GM21526 (cell line): Measurements from ENCODE around the gene MAPK4.
"Not testable (repeated sequence)": the region's sequence is repeated elsewhere in the genome, so short reads cannot be mapped to it uniquely, and the experiment has no call there.

ENCODE experiments used
- ATAC-seq: cut with Tn5 transposase; IDR thresholded peaks from one replicate; pipeline ENCODE4 v1.9.1; 2021; ENCODE audit warnings: moderate library complexity; ENCODE audit not compliant: unreplicated experiment, low FRiP score

MAPK4 gene

DNA sequence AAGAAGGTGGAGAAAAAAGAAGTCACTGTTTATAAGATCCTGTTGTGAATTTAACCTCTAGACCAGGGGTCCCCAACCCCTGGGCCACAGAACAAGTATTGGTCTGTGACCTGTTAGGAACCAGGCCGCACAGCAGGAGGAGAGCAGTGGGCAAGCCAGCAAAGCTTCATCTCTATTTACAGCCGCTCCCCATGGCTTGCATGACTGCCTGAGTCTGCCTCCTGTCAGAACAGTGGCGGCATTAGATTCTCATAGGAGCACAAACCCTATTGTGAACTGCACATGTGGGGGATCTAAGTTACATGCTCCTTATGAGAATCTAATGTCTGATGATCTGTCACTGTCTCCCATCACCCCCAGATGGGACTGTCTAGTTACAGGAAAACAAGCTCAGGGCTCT, 13.3 kb downstream of the MAPK4 start:
- ATAC-seq: not testable (repeated sequence)

DNA sequence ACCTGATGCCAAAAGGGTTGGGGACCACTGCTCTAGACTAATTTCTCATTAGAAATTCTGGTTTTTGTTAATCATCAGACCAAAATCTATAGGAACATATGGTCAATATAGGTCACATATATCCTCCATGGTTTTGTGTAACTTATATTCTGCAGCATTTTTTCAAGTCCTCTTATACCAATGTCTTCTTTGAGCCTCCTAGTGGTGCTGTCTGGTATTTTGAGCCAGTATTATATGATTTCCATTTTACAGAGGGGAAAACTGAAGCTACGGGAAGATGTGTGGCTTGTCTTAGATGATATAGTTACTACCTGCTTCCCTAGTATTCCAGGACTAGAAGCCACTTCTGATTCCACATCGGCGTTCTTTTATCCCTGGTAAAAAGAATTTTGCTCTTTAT, 13.8 kb downstream of the MAPK4 start:
- ATAC-seq: no peak

DNA sequence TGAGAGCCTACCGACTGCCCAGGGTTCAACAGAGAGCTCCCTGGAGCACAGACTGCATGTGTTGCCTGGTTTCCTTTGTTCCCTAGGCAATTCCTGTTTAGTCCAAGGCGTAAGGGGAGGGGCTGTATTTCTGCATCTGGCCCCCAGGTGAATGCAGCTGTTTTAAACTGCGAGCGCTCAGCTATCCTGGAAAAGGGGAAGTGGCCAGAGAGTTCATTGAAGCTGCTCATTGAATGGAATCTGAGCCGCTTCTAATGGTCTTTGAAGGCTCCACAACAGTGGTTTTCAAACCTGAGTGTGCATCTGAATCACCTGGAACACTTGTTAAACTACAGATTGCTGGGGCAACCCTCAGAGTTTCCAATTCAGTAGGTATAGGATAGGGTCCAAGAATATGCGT, 18.1 kb downstream of the MAPK4 start:
- no peak for ATAC-seq

DNA sequence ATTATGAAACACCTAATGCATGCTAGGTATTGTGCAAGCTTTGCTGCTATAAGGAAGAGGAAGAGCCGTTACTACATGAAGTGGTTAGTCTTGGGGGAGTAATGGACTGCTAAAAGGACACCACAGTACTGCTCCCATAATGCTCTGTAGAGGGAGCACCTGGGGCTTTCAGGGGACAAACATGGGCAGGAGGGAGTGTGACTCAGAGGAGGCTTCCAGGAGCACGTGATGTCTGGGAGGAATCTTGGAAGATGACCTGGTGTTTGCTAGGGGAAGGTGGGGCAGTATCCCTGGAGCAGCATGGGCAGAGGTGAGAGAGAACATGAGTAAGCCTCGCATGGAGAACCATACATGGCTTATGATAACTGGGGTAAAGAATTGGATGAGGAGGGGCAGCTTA, 18.8 kb downstream of the MAPK4 start:
- ATAC-seq: no peak

GRCh38 chr18:50579061-50579774, 19.3 kb downstream of the MAPK4 start:
- ATAC-seq: no peak

DNA sequence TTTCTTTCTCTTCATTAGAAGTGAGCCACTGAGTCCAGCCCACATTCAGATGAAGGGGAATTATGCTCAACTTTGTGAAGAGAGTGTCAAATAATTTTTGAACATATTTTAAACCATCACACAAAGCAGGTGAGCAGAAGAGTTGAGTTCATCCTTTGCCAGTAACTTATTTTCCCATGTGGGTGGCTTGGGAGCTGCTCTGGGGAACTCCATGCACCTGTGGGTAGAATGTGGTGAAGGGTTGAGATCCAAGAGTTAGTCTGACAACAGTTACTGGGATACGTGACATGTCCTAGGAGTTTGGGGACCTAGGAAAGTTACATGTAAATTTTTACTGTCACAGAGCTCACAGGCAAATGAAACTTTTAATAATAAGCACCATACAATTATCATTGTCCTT, 21.6 kb downstream of the MAPK4 start:
- no peak for ATAC-seq

DNA sequence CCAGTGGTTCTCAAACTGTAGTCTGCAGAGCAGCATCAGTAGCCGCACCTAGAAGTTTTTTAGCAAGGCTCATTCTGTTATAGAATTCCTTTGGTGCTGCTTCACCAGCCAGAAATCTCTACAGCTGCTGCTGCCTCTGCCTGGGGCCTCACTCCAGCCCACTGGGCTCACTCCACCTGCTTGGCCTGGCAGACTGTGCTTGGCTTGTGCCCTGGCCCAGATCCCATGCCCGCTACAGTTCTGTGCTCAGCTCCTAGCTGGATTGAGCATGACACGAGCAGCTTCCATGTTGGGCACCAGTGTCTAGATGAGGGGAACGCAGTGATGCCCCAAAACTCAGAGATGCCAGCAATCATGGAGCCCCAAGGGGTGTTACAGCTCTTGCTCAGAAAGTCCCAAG, 22.6 kb downstream of the MAPK4 start:
- ATAC-seq: no peak

DNA sequence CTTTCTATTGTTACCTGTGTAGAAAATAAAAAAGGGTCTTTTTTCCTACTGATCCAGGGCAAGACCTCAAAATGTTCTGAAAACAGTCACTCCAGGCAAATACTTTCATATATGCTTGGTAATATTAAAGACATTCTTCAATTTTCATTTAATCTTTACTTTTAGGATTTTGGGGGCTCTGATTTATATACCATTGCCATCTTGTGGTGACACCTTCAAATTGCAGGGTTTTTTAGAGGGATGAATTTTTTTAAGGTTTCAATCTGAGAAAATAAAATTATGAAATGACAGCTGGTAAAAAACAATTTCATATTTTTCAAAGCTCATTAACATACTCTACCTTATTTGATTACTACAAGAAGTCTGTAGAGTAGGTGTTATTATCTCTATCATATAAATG, 26.8 kb downstream of the MAPK4 start:
- ATAC-seq: no peak

DNA sequence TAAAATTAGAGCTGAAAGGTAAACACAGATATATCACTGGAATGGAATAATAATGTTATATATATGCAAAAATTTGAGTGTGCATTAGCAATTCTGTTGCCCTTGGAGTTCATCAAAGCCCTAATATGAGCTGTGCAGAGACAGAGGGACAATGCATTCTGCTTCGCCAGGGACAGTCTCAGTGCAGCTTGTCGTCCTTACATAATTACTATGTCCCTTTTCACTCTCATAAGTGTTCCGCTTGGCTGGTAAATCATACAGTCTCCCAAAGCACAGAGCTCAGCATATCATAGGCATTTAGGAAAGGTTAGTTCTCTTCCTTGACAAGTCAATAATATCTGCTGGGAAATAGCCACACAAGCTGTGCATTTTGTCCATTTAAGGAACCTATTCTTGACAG, 30.7 kb downstream of the MAPK4 start:
- no peak for ATAC-seq

- ATAC-seq: no peak
Observed at GRCh38 chr18:50594012-50594411, 34.1 kb downstream of the MAPK4 start.

DNA sequence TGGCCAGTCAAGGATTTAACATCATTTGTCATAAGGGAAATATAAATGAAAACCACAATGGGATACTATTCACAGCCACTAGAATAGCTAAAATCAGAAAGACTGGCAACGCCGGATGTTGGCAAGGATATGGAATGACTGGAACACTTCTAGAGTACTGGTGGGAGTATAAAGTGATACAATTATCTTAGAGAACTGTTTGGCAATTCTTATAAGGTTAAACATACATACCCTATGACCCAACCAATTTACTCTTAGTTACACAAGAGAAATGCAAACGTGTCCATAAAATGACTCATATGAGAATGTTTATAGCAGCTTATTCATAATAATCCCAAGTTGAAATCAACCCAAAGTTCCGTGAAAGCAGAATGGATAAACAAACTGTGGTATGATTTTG, 35.1 kb downstream of the MAPK4 start:
- ATAC-seq: no peak

- ATAC-seq: no peak
Observed at GRCh38 chr18:50602466-50602865, 42.6 kb downstream of the MAPK4 start.

- ATAC-seq: no peak
Observed at GRCh38 chr18:50606609-50607008, 46.7 kb downstream of the MAPK4 start.

DNA sequence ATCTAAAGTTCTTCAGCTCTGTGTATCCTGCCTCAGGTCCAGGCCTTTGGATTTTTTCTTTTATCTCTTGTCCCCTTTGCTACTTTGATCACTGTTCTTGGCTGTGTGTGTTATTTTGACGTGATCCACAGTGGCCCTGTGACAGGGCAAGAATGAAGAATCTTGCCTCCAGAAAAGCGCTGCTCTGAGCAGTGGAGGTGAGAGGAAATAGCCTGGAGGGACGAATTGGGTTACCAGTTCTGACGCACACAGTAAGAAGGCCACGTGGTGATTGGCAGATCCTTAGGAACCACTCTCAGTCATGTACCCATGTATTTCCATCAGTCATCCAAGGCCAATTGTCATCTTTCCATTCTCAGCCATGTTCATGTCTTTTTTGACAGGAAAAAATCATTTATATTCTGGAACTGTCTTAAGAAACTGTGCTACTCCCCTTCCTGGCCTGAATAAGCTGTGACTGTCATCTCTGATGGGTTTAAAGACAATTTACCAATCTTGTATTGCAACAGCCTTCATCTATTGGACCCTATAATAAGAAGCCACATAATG, 47.6 kb downstream of the MAPK4 start:
- no peak for ATAC-seq

DNA sequence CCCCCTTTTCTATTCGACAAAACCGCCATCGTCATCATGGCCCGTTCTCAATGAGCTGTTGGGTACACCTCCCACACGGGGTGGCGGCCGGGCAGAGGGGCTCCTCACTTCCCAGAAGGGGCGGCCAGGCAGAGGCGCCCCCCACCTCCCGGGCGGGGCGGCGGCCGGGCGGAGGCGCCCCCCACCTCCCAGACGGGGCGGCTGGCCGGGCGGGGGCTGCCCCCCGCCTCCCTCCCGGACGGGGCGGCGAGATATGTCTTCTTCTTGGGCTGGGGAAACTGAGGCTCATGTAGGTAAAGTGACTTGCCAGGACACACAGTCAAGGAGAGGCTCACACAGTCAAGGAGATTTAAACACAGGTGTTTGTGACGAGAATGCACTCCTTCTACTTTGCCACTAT, 49.3 kb downstream of the MAPK4 start:
- not testable (repeated sequence) for ATAC-seq

DNA sequence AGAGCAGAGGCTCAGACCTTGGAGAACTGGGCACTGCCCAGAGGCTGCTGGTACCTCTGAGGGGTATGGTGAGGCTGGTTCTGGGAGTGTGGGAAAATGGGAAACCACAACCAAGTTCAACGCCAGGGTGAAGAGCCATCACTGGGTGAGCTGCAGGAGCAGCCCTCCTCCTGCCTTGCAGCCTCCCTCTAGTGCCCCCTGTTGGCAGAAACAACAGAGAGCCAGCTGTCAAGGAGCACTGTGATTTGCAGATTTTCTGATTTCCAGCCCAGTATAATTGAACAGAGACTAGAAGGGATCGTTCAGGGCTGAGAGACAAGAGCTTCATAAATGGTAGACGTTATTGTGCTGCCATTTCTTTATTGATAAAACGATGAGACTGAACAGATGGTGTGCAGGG, 50.5 kb downstream of the MAPK4 start:
- no peak for ATAC-seq

GRCh38 chr18:50611529-50611941, 51.6 kb downstream of the MAPK4 start:
- no peak for ATAC-seq

GRCh38 chr18:50614838-50615237, 55.0 kb downstream of the MAPK4 start:
- ATAC-seq: no peak

DNA sequence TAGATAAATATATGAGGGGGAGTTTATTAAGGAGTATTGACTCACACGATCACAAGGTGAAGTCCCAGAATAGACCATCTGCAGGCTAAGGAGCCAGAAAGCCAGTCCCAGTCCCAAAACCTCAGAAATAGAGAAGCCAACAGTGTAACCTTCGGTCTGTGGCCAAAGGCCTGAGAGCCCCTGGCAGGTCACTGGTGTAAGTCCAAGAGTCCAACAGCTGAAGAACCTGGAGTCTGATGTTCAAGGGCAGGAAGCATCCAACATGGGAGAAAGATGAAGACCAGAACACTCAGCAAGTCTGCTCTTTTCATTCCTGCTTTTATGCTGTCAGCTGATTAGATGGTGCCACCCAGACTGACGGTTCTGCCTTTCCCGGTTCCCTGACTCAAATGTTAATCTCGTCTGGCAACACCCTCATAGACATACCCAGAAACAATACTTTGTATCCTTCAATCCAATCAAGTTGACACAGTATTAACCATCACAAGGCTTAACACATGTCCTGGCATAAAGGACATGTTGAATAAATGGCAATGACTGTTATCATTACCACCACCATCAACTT, 56.7 kb downstream of the MAPK4 start:
- ATAC-seq: no peak

GRCh38 chr18:50619861-50620275, 60.0 kb downstream of the MAPK4 start:
- no peak for ATAC-seq

- ATAC-seq: no peak
Observed at GRCh38 chr18:50620319-50620718, 60.4 kb downstream of the MAPK4 start.

GRCh38 chr18:50621366-50621765, 61.5 kb downstream of the MAPK4 start:
- ATAC-seq: no peak
